HL-60 (cell line): ENCODE measurements around the gene LSAMP.

Source experiments
- DNase-seq, 2 experiments: peaks; one replicate each; pipeline ENCODE4 v3.0.0-alpha.2; 2010 to 2020; ENCODE audit warnings: low read depth in 1 of 2, low spot score in 1 of 2
- H3K27ac ChIP-seq: fragments of 250-450 bp; sonication (Bioruptor Pico); replicated peaks from 2 replicates; pipeline ENCODE4 v1.5.1; 2020; ENCODE audit warnings: mild to moderate bottlenecking, moderate library complexity
- H3K27me3 ChIP-seq: fragments of 250-450 bp; sonication (Bioruptor Pico); 2 replicates; pipeline ENCODE4 v1.5.1; 2021; ENCODE audit warnings: mild to moderate bottlenecking, moderate library complexity; ENCODE audit not compliant: insufficient read depth, poor library complexity, severe bottlenecking
- H3K4me3 ChIP-seq: replicated peaks from 2 replicates; pipeline ENCODE4 v1.5.1; 2011; ENCODE audit warnings: mild to moderate bottlenecking, control low read depth, low read length; ENCODE audit not compliant: insufficient read depth
- GABPA ChIP-seq: IDR thresholded peaks from 2 replicates; pipeline ENCODE4 v1.6.1; 2012; ENCODE audit warnings: low read depth
- POLR2AphosphoS5 ChIP-seq: IDR thresholded peaks from 2 replicates; pipeline ENCODE4 v1.6.1; 2012; ENCODE audit warnings: low read depth
- SPI1 ChIP-seq: IDR thresholded peaks from 2 replicates; pipeline ENCODE4 v1.6.1; 2012; ENCODE audit warnings: low read depth, mild to moderate bottlenecking, borderline replicate concordance
- TF ChIP-seq, protein P1 (sequence below): IDR thresholded peaks from 2 replicates; pipeline ENCODE4 v1.6.1; 2012; ENCODE audit warnings: low read depth; ENCODE audit not compliant: insufficient replicate concordance
- TF ChIP-seq, protein P2 (sequence below): IDR thresholded peaks from one replicate; pipeline ENCODE4 v1.5.1; 2011; ENCODE audit warnings: low read length, control low read depth, inconsistent platforms; ENCODE audit not compliant: insufficient read depth

Gene LSAMP

DNA sequence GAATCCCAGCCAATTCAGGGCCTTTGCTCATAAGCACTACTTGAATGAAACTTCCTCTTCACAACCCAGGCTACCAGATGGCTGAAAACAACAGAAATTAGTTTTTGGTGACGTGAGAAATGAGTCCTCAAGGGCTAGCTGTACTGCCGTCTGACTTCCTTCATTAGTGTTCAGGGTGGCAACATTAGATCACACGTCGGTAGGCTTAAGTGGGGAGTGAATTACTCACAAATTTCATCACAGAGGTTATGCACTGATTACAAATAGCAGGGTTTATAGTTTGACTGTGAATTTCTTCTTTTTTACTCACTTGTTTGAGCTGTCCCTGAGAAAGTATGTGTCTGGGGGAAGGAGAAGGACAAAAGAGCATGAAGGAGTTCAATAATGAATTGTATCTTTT is 424.8 kb downstream of the LSAMP start:
- peak in 1 of 2 experiments; percentile 41 for DNase-seq
- Histone ChIP-seq H3K4me3 (no peak overlapping the region), H3K27me3 (no peaks in the 10 kb centered on the region), H3K27ac (no peak overlapping the region)
- TF ChIP-seq, protein P1, sequence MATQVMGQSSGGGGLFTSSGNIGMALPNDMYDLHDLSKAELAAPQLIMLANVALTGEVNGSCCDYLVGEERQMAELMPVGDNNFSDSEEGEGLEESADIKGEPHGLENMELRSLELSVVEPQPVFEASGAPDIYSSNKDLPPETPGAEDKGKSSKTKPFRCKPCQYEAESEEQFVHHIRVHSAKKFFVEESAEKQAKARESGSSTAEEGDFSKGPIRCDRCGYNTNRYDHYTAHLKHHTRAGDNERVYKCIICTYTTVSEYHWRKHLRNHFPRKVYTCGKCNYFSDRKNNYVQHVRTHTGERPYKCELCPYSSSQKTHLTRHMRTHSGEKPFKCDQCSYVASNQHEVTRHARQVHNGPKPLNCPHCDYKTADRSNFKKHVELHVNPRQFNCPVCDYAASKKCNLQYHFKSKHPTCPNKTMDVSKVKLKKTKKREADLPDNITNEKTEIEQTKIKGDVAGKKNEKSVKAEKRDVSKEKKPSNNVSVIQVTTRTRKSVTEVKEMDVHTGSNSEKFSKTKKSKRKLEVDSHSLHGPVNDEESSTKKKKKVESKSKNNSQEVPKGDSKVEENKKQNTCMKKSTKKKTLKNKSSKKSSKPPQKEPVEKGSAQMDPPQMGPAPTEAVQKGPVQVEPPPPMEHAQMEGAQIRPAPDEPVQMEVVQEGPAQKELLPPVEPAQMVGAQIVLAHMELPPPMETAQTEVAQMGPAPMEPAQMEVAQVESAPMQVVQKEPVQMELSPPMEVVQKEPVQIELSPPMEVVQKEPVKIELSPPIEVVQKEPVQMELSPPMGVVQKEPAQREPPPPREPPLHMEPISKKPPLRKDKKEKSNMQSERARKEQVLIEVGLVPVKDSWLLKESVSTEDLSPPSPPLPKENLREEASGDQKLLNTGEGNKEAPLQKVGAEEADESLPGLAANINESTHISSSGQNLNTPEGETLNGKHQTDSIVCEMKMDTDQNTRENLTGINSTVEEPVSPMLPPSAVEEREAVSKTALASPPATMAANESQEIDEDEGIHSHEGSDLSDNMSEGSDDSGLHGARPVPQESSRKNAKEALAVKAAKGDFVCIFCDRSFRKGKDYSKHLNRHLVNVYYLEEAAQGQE: no peak
- TF ChIP-seq, protein P2, sequence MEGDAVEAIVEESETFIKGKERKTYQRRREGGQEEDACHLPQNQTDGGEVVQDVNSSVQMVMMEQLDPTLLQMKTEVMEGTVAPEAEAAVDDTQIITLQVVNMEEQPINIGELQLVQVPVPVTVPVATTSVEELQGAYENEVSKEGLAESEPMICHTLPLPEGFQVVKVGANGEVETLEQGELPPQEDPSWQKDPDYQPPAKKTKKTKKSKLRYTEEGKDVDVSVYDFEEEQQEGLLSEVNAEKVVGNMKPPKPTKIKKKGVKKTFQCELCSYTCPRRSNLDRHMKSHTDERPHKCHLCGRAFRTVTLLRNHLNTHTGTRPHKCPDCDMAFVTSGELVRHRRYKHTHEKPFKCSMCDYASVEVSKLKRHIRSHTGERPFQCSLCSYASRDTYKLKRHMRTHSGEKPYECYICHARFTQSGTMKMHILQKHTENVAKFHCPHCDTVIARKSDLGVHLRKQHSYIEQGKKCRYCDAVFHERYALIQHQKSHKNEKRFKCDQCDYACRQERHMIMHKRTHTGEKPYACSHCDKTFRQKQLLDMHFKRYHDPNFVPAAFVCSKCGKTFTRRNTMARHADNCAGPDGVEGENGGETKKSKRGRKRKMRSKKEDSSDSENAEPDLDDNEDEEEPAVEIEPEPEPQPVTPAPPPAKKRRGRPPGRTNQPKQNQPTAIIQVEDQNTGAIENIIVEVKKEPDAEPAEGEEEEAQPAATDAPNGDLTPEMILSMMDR: no peak
- TF ChIP-seq SPI1: no peak
- no peak for TF ChIP-seq GABPA
- no peak for TF ChIP-seq POLR2AphosphoS5

DNA sequence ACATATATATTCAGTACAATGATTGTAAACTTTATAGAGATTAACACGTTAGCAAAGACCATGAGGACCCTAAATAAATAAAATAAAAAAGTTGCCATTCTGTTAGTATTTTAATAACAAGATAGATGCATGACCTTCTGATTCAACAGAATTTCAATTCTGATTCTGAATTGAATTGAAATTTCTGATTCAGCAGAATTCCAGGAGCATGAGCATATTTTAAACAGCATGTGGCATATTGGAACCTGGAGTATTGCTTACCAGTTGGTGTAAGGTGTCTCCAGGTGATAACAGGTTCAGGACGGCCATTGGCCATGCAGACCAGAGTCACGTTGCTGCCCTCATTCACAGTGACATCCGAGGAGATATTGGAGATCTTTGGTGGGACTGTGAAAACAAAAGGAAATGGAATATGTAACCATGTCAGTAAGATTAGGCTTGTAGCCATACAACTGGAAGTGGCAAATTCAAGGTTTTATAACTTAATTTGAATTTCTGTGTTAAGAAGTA is 426.0 kb downstream of the LSAMP start:
- H3K27me3 ChIP-seq: no peaks in the 10 kb centered on the region
- H3K27ac ChIP-seq: no peak overlapping the region
- H3K4me3 ChIP-seq: no peak overlapping the region
- no peak for DNase-seq
- TF ChIP-seq, protein P1: no peak
- TF ChIP-seq SPI1 (no peak), GABPA (no peak), POLR2AphosphoS5 (no peak)
- TF ChIP-seq, protein P2: no peak

DNA sequence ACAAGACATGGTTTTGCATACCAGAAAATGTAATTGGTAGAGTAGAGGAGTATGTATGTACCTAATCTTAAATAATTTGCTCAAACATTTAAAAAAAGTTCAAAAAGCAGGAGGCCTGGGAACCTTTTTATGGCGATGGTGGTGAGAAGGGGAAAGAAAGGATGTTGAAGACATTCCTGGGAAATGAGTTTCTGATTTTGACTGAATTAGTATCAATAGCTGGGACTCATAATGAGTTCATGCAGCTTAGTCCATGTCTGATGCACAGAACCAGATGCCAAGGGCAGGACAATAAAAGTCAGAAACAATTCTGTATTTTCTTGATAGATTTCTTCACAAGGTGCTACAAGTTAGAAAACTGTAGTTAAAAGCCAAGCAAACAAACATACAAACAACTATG is 426.6 kb downstream of the LSAMP start:
- H3K27me3 ChIP-seq: no peaks in the 10 kb centered on the region
- H3K4me3 ChIP-seq: no peak overlapping the region
- DNase-seq: no peak
- TF ChIP-seq POLR2AphosphoS5 (no peak), GABPA (no peak), SPI1 (no peak)
- TF ChIP-seq, protein P2: no peak
- TF ChIP-seq, protein P1: no peak
- no peak overlapping the region for H3K27ac ChIP-seq
